ENCODE results near the gene COG5. TPM values are rescaled to one million over a fixed set of nuclear protein-coding genes. Genes with fewer than 3 reads are reported as not detected.

Gene COG5
- total RNA-seq, 2 donors from 2014 or later = 30.9 to 49.2 TPM

DNA sequence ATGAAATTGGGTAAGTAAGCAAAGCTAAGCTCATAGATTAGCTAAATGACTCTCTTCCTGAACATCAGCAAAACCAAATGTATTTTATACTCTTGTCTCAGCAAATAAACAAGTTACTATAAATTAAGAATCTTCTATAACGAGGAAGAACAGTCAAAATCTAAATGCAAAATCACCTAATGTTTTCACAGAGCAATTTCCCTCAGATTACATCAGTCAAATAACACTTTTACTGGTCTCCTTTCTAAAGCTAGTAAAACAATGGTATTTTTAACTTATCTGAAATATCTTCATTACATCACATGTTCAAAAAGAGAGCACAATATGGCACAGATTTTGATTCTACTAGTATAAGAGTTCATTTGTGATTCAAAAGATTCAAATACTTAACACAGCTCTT lies 110.3 kb downstream of the COG5 start:
- Mint-ChIP-seq H3K9me3 (no peaks in the 10 kb centered on the region), H3K27ac (no peak overlapping the region), H3K36me3 (peaks cover 0 to 18% of the 10 kb centered on the region in 2 donors)
- DNase-seq (ENCODE audit: low spot score in 2 of 2) (no peak), ATAC-seq (no peak)

- peaks cover 0 to 13% of the 10 kb centered on the region in 2 donors for H3K36me3 Mint-ChIP-seq
- H3K9me3 Mint-ChIP-seq = no peaks in the 10 kb centered on the region
- no peak for DNase-seq (ENCODE audit: low spot score in 2 of 2)
- no peak for ATAC-seq
- no peak overlapping the region for H3K27ac Mint-ChIP-seq
Observed at GRCh38 chr7:107450970-107451369, 112.8 kb downstream of the COG5 start.

DNA sequence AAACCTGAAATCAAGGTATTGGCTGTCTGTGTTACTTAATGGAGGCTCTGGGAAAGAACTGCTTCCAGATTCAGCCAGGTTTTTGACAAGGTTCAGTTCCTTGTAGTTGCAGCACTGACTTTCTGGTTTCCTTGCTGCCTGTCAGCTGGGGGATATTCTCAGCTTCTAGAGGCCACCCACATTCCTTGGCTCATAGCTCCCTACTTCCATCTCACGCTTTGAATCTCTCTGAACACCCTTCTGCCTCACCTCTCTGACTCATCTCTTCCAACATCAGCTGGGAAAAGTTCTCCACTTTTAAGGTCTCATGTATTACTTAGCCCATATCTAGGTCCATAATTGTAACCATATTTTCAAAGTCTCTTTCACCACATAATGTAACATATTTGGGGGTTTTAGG lies 116.7 kb downstream of the COG5 start:
- Mint-ChIP-seq H3K9me3 (peaks cover 0 to 3% of the 10 kb centered on the region in 2 donors), H3K27ac (peak overlapping the region in 1 of 2 donors; percentile 19), H3K36me3 (peaks cover 0 to 18% of the 10 kb centered on the region in 2 donors)
- DNase-seq (ENCODE audit: low spot score in 2 of 2) (no peak), ATAC-seq (no peak)

DNA sequence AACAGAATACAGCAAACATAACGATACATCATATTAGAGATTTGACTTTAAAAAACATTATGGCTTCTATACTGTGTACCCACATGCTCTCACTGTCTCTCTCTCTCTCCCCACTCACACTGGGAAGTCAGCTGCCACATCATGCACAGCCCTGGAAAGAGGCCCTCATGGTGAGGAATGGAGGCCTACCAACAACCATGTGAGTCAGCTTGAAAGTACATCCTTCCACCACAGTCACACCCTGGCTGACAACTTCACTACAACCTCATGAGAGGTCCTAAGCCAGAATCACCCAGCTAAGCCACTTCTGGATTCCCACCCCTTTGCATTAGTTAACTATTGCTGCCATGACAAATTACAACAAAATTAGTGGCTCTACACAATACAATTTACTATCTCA lies 117.2 kb downstream of the COG5 start:
- H3K27ac Mint-ChIP-seq = peak overlapping the region in 1 of 2 donors; percentile 19
- H3K36me3 Mint-ChIP-seq = peaks cover 0 to 20% of the 10 kb centered on the region in 2 donors
- DNase-seq (ENCODE audit: low spot score in 2 of 2) (no peak), ATAC-seq (peak; percentile 86 to 87)
- H3K9me3 Mint-ChIP-seq = peaks cover 0 to 7% of the 10 kb centered on the region in 2 donors

DNA sequence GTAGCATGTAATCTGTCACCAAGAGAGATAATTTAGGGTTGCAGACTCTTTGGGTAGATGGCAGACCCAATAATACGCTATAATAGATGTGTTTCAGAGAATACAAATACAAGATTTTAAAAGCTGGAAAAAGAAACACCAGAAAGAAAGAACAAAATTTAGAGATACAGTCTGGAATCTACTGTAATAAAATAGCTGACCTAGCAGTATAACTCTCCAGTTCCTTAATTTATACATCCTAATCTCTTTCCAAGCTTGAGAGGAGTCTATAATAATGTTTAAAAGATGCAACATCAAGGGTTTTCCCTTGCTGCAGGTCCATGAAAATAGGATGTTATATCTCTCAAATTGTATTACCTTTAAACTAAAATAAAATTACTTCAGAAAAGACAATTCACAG lies 121.0 kb downstream of the COG5 start:
- Mint-ChIP-seq H3K27ac (no peak overlapping the region), H3K9me3 (peaks cover 0 to 10% of the 10 kb centered on the region in 2 donors), H3K36me3 (peaks cover 0 to 12% of the 10 kb centered on the region in 2 donors)
- ATAC-seq = no peak
- DNase-seq (ENCODE audit: low spot score in 2 of 2) = no peak

DNA sequence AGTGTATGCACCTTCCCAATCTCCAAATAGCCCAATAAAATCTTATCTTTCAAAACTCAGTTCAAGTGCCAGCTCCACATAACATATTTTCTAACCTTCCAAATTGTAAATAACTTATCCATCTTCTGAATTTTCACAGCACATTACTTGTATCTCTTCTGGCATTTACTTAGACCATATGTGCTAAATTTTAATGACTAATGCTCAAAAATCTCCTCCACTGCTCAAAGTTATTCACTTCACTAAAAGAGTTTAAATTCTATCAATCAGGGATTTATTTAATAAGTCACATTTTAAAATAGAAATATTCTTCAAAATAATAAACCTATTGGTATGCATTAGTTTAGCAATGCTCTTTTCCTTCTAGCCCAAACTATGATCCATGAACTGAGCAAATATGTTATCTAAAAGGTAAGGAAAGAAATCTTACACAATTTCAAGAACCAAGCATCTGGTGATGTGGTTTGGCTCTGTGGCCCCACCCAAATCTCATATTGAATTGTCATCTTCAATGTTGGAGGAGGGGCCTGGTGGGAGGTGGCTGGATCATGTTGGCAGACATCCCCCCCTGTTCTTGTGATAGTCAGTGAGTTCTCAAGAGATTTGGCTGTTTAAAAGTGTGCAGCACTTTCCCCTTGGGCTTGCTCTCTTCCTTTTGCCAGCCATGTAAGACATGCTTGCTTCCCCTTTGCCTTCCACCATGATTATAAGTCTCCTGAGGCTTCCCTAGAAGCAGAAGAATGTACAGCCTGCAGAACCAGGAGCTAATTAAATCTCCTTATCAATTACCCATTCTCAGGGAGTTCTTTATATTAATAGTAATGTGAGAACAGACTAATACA lies 121.9 kb downstream of the COG5 start:
- H3K27ac Mint-ChIP-seq = no peak overlapping the region
- DNase-seq (ENCODE audit: low spot score in 2 of 2) (no peak), ATAC-seq (no peak)
- peaks cover 0 to 7% of the 10 kb centered on the region in 2 donors for H3K36me3 Mint-ChIP-seq
- peaks cover 0 to 10% of the 10 kb centered on the region in 2 donors for H3K9me3 Mint-ChIP-seq

GRCh38 chr7:107439025-107439424 lies 124.7 kb downstream of the COG5 start:
- Mint-ChIP-seq H3K27ac (no peak overlapping the region), H3K9me3 (peaks cover 5 to 14% of the 10 kb centered on the region in 2 donors), H3K36me3 (peaks cover 0 to 15% of the 10 kb centered on the region in 2 donors)
- ATAC-seq (no peak), DNase-seq (ENCODE audit: low spot score in 2 of 2) (no peak)

GRCh38 chr7:107435749-107436148 lies 128.0 kb downstream of the COG5 start:
- peaks cover 4 to 5% of the 10 kb centered on the region in 2 donors for H3K9me3 Mint-ChIP-seq
- ATAC-seq = no peak
- no peak overlapping the region for H3K27ac Mint-ChIP-seq
- H3K36me3 Mint-ChIP-seq = peaks cover 0 to 8% of the 10 kb centered on the region in 2 donors
- DNase-seq (ENCODE audit: low spot score in 2 of 2) = no peak

DNA sequence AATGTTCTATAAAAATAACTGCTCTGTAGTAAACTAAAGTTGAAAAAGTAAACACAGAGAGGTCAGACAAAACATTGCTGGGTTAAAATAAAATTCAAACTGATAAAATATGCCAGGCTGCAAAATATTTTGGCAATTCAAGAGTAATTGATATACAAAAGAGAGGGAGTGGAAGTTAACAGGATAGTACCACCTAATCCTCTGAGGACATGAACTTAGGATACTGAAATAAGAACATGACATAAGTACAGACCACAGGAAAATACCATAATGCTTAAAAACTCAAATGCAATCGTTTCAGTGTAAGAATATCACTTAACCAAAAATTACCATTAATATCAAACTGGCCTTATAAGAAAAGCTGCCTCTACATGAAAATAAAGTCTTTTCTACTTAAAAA lies 131.5 kb downstream of the COG5 start:
- Mint-ChIP-seq H3K27ac (no peak overlapping the region), H3K36me3 (peaks cover 0 to 16% of the 10 kb centered on the region in 2 donors), H3K9me3 (peaks cover 4 to 5% of the 10 kb centered on the region in 2 donors)
- DNase-seq (ENCODE audit: low spot score in 2 of 2) = no peak
- ATAC-seq = no peak

DNA sequence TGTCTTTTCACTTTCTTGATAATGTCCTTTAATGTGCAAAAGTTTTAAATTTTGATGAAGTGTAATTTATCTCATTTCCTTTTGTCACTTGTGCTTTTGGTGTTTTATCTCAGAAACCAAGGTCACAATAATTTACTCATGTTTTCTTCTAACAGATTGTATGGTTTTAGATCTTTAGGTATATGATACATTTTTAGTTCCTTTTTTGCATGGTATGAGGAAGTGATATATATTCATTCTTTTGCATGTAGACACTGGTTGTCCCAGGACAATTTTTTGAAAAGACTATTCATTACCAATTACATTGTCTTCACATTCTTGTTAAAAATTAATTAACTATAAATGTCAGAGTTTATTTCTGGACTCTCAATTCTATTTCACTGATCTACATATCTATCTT lies 133.7 kb downstream of the COG5 start:
- H3K36me3 Mint-ChIP-seq = peaks cover 0 to 8% of the 10 kb centered on the region in 2 donors
- no peak overlapping the region for H3K27ac Mint-ChIP-seq
- ATAC-seq = no peak
- no peak for DNase-seq (ENCODE audit: low spot score in 2 of 2)
- no peaks in the 10 kb centered on the region for H3K9me3 Mint-ChIP-seq

DNA sequence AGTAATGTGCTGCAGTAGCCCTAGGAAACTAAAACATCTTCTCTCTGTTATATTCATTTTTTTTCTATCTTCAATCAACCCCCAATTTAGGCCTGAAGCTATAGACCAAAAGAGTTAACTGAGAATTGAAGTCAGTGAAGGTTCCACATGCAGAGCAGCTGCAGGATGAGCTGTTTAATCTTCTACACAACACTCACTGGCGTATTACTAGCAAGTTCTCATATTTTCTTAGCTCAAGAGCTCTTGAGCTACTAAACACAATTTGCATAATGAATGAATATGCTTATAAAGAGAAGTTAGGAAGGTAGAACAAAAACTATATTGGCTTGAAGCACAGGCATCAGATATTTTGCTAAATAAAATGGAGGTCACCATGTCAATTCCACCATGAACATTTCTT lies 135.1 kb downstream of the COG5 start:
- no peak for ATAC-seq

GRCh38 chr7:107427462-107427861 lies 136.3 kb downstream of the COG5 start:
- DNase-seq (ENCODE audit: low spot score in 2 of 2) = no peak
- Mint-ChIP-seq H3K36me3 (peaks cover 0 to 8% of the 10 kb centered on the region in 2 donors), H3K27ac (no peak overlapping the region), H3K9me3 (no peaks in the 10 kb centered on the region)
- no peak for ATAC-seq

More for the DNA sequence above, 135.1 kb downstream of the COG5 start:
- no peak for DNase-seq (ENCODE audit: low spot score in 2 of 2)
- Mint-ChIP-seq H3K9me3 (no peaks in the 10 kb centered on the region), H3K27ac (no peak overlapping the region), H3K36me3 (peaks cover 0 to 8% of the 10 kb centered on the region in 2 donors)

DNA sequence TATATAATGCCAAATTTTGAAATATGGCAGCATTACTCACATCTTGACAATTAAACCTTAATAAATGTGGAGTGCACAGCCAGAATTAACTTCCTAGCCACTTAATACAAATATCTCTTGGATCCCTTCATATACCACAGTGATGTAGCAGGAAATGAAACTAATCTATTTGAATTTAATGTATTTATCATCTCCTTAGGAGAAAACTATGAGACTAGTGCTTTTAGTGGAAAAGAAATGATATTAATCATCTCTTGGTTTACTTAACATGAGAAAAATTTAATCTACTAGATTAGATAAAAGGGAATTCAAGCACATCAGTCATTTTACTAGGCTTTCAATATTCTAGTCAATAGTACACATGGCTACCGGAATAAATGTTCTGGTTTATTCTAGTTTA lies 149.5 kb downstream of the COG5 start:
- DNase-seq (ENCODE audit: low spot score in 2 of 2) = no peak
- no peak for ATAC-seq
- Mint-ChIP-seq H3K9me3 (no peaks in the 10 kb centered on the region), H3K36me3 (peaks cover 13 to 15% of the 10 kb centered on the region in 2 donors), H3K27ac (no peak overlapping the region)

GRCh38 chr7:107408349-107408748 lies 155.4 kb downstream of the COG5 start:
- Mint-ChIP-seq H3K36me3 (peaks cover 18 to 21% of the 10 kb centered on the region in 2 donors), H3K9me3 (no peaks in the 10 kb centered on the region), H3K27ac (peak overlapping the region in 1 of 2 donors; percentile 25)
- ATAC-seq (peak; percentile 26 to 63), DNase-seq (ENCODE audit: low spot score in 2 of 2) (no peak)

- H3K27ac Mint-ChIP-seq = no peak overlapping the region
- H3K36me3 Mint-ChIP-seq = peaks cover 14 to 17% of the 10 kb centered on the region in 2 donors
- ATAC-seq (no peak), DNase-seq (ENCODE audit: low spot score in 2 of 2) (no peak)
- H3K9me3 Mint-ChIP-seq = no peaks in the 10 kb centered on the region
Observed at GRCh38 chr7:107405559-107405958, 158.2 kb downstream of the COG5 start.

DNA sequence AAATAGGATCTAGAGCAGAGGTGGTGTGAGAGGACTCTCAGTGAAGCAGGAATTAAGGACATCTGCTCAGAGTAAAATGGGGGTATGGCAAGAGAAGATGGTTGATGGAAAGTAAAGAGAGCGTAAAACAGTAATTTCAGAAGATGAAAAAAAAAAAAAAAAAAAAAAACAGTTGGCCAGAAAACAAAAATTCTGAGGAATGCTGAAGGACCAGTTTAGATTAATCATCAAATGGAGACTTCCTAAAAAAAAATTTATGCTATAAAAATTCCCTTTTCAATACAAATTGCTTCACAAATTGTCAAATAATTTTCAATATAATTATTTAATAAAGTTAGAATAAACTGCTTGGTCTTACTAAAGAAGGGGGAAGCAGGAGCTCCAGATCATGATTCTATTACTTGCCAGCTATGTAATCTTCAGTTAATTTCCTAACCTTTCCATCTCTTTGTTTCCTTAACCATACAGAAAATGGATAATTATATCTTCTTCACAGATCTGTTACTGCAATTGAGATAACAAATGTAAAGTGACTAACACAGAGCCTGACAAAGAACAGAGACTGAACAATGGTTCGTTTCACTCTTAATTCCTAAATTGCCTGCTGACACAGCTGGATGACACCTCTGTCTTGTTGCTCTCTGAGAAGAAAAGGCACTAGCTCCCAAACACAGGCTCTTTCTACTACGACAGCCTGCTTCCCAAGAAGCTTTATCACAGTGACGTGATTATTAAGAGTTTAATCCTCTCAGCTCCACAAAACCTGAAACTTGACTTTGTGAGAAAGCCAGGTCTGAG lies 158.8 kb downstream of the COG5 start:
- H3K27ac Mint-ChIP-seq = no peak overlapping the region
- H3K36me3 Mint-ChIP-seq = peaks cover 13% of the 10 kb centered on the region in 2 donors
- DNase-seq (ENCODE audit: low spot score in 2 of 2) (no peak), ATAC-seq (no peak)
- no peaks in the 10 kb centered on the region for H3K9me3 Mint-ChIP-seq

GRCh38 chr7:107398161-107398560 lies 165.6 kb downstream of the COG5 start:
- Mint-ChIP-seq H3K9me3 (no peaks in the 10 kb centered on the region), H3K27ac (no peak overlapping the region), H3K36me3 (peaks cover 6% of the 10 kb centered on the region in 2 donors)
- ATAC-seq (no peak), DNase-seq (ENCODE audit: low spot score in 2 of 2) (no peak)

Measured in activated naive CD4-positive, alpha-beta T cell treated with anti-CD3 and anti-CD28 coated beads, Interleukin-2, amount 50 U/mL, for 72 hours (primary cell).